Measurements from ENCODE around the gene DNAAF5. TPM values are rescaled to one million over a fixed set of nuclear protein-coding genes. Genes with fewer than 3 reads are reported as not detected.
A peak's percentile ranks its signal among the peaks of the same experiment; 100 is the strongest.

Gene DNAAF5
- total and polyA plus RNA-seq, 9 of the 15 experiments (the other 6 are each of a cell fraction or from before 2014, with no cell fraction given), result 3.1 to 69.7 (median 19.1) TPM

GRCh38 chr7:725223-726005 lies 1.1 kb upstream of the DNAAF5 start (continued):
- TF ChIP-seq ZNF518B (CRISPR knock-in tag; IDR thresholded peaks at IDR 0.05) (no peak), ZKSCAN8 (CRISPR knock-in tag; IDR thresholded peaks at IDR 0.05) (no peak), NCOA6 (IDR thresholded peaks at IDR 0.05) (peak; percentile 53; the same call in 1 of the 2 replicates), KDM2B (CRISPR knock-in tag; IDR thresholded peaks at IDR 0.05) (no peak), ZNF449 (CRISPR knock-in tag; IDR thresholded peaks at IDR 0.05) (no peak), CEBPG (CRISPR knock-in tag; IDR thresholded peaks at IDR 0.05) (no peak), CEBPG (tag; conservative IDR thresholded peaks at IDR 0.05 in 1 of 2, IDR thresholded peaks at IDR 0.05 in 1 of 2) (no peak), PHTF2 (CRISPR knock-in tag; IDR thresholded peaks at IDR 0.05) (no peak), ZNF174 (CRISPR knock-in tag; IDR thresholded peaks at IDR 0.05) (0 out of 2 replicates have a peak, but pooled peaks have one; percentile 3), HES1 (IDR thresholded peaks at IDR 0.05; ENCODE audit: low read depth) (peak; percentile 93), ZNF280B (CRISPR knock-in tag; IDR thresholded peaks at IDR 0.05) (no peak), SMAD3 (CRISPR knock-in tag; conservative IDR thresholded peaks at IDR 0.05) (no peak), XRCC4 (IDR thresholded peaks at IDR 0.05; ENCODE audit: extremely low read depth, insufficient read depth, insufficient read length) (no peak), TAF7 (tag; IDR thresholded peaks at IDR 0.05) (no peak), IRF2 (CRISPR knock-in tag; IDR thresholded peaks at IDR 0.05) (no peak), PRMT5 (CRISPR knock-in tag; IDR thresholded peaks at IDR 0.05) (no peak), ZNF133 (CRISPR knock-in tag; IDR thresholded peaks at IDR 0.05) (no peak), KAT8 (IDR thresholded peaks at IDR 0.05; ENCODE audit: low read depth) (no peak), GTF2E2 (tag; IDR thresholded peaks at IDR 0.05) (no peak; the same call in 1 of the 2 replicates), ZNF77 (CRISPR knock-in tag; IDR thresholded peaks at IDR 0.05) (no peak), ID3 (CRISPR knock-in tag; IDR thresholded peaks at IDR 0.05) (no peak), ID3 (tag; IDR thresholded peaks at IDR 0.05) (peak; percentile 49; the same call in 1 of the 2 replicates)

Measured in K562 (cell line).